ENCODE measurements around the gene KDELR3. TPM values are rescaled to one million over a fixed set of nuclear protein-coding genes. Genes with fewer than 3 reads are reported as not detected.
A peak's percentile ranks its signal among the peaks of the same experiment; 100 is the strongest.

Gene KDELR3
- total and polyA plus RNA-seq, 2 experiments from 2014 or later, result 13.1 to 26.5 TPM

- no peaks in the 10 kb centered on the region for H3K9me3 ChIP-seq (ENCODE audit: low read depth)
- no peak for DNase-seq (ENCODE audit: low read depth in 1 of 2, low spot score in 1 of 2)
- no peaks in the 10 kb centered on the region for H3K4me1 ChIP-seq (ENCODE audit: low read depth)
- no peak overlapping the region for H3K27ac ChIP-seq
- H3K4me3 ChIP-seq, result no peak overlapping the region
- H3K36me3 ChIP-seq, result no peaks in the 10 kb centered on the region
- no peak for TF ChIP-seq CTCF (IDR thresholded peaks at IDR 0.05; ENCODE audit: low read depth, low read length)
- no peaks in the 10 kb centered on the region for H3K27me3 ChIP-seq
These were observed 40.0 kb upstream of the KDELR3 start for GRCh38 chr22:38427940-38428339.

DNA sequence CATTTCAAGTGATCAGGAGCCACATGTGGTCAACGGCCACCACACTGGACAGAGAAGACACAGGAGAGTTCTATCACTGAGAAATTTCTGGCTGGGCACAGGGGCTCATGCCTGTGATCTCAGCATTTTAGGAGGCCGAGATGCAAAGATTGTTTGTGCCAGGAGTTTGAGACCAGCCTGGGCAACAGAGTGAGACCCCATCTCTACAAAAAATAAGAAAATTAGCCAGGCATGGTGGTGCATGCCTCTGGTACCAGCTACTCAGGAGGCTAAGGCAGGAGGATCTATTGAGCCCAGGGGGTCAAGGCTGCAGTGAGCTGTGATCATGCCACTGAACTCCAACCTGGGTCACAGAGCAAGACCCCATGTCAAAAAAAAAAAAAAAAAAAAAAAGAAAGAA lies 39.2 kb upstream of the KDELR3 start:
- H3K9me3 ChIP-seq (ENCODE audit: low read depth), result no peaks in the 10 kb centered on the region

DNA sequence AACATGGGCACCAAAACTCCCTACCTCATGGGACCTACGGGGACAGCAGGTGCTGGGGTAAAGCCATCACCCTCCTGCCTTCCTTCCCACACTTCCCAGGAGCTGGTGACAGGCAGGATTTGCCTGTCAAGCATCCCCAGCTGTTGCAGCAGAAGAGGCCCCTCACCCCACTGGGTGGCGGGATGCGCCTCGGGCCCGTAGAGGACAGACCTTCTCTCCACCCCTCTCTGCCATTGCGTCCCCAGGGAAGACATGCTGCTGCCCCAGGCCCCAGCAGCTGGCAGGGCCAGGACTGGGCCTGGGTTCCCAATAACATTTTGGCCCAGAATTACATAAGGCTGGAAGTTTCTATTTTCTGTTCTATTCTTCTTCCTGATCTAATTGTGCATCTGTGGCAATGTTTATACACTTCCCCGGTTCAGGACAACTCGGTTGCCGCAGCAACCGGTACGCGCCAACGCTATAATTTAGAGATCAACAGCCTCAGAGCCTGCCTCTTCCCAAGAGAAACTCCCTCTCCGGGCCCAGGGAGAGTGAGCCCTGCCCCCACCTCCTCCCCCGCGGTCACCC lies 38.3 kb upstream of the KDELR3 start:
- DNase-seq (ENCODE audit: low read depth in 1 of 2, low spot score in 1 of 2), result peak in 1 of 2 donors; percentile 8
- no peaks in the 10 kb centered on the region for H3K36me3 ChIP-seq
- no peak for TF ChIP-seq CTCF (IDR thresholded peaks at IDR 0.05; ENCODE audit: low read depth, low read length)
- no peak overlapping the region for H3K4me3 ChIP-seq
- no peaks in the 10 kb centered on the region for H3K27me3 ChIP-seq
- no peaks in the 10 kb centered on the region for H3K9me3 ChIP-seq (ENCODE audit: low read depth)
- H3K27ac ChIP-seq, result no peak overlapping the region
- no peaks in the 10 kb centered on the region for H3K4me1 ChIP-seq (ENCODE audit: low read depth)

More for the DNA sequence above, 39.2 kb upstream of the KDELR3 start:
- no peak for TF ChIP-seq CTCF (IDR thresholded peaks at IDR 0.05; ENCODE audit: low read depth, low read length)
- no peaks in the 10 kb centered on the region for H3K36me3 ChIP-seq
- H3K27ac ChIP-seq, result no peak overlapping the region
- DNase-seq (ENCODE audit: low read depth in 1 of 2, low spot score in 1 of 2), result no peak
- H3K4me1 ChIP-seq (ENCODE audit: low read depth), result no peaks in the 10 kb centered on the region
- no peak overlapping the region for H3K4me3 ChIP-seq
- no peaks in the 10 kb centered on the region for H3K27me3 ChIP-seq

- Histone ChIP-seq H3K4me3 (no peak overlapping the region), H3K27ac (peak overlapping the region; percentile 53), H3K9me3 (ENCODE audit: low read depth) (no peaks in the 10 kb centered on the region), H3K4me1 (ENCODE audit: low read depth) (peaks cover 9% of the 10 kb centered on the region), H3K27me3 (no peaks in the 10 kb centered on the region), H3K36me3 (no peaks in the 10 kb centered on the region)
- DNase-seq (ENCODE audit: low read depth in 1 of 2, low spot score in 1 of 2), result no peak
- TF ChIP-seq CTCF (IDR thresholded peaks at IDR 0.05; ENCODE audit: low read depth, low read length), result no peak
These were observed 36.5 kb upstream of the KDELR3 start for GRCh38 chr22:38431266-38432010.

DNA sequence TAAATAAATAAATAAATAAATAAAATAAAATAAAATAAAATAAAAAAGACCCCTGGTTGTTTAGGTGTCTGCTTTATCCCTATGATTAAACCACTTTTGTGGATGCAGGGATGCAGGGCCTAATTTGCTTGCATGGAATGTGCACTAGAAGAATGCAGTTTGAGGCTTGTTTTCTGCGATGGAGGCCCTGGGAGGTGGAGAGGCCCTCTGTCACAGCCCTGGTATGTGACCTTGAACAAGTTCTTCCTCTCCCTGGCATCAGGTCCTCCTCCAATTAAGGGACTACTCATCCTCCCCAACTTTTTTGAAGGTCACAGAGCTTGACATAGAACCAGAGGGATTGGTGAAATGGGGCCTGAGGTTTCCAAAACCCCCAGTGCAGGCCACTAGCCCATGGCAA lies 35.6 kb upstream of the KDELR3 start:
- no peak for DNase-seq (ENCODE audit: low read depth in 1 of 2, low spot score in 1 of 2)
- no peak overlapping the region for H3K27ac ChIP-seq

More for the DNA sequence above, 35.6 kb upstream of the KDELR3 start:
- Histone ChIP-seq H3K36me3 (no peaks in the 10 kb centered on the region), H3K27me3 (no peaks in the 10 kb centered on the region), H3K9me3 (ENCODE audit: low read depth) (no peaks in the 10 kb centered on the region), H3K4me1 (ENCODE audit: low read depth) (peaks cover 9% of the 10 kb centered on the region), H3K4me3 (no peak overlapping the region)
- TF ChIP-seq CTCF (IDR thresholded peaks at IDR 0.05; ENCODE audit: low read depth, low read length), result no peak

All from cardiac muscle cell (in vitro differentiated cells and primary cell).